ENCODE results near the gene LCP1. TPM values are rescaled to one million over a fixed set of nuclear protein-coding genes. Genes with fewer than 3 reads are reported as not detected.
A peak's percentile ranks its signal among the peaks of the same experiment; 100 is the strongest.

LCP1 gene
- total and polyA plus RNA-seq, 5 donors from 2014 or later, result 516 to 1,155 (median 1,019) TPM

GRCh38 chr13:46211116-46211482, 29.1 kb upstream of the LCP1 start:
- peak; percentile 33 to 40 for ATAC-seq (ENCODE audit: low read depth in 2 of 2)
- Mint-ChIP-seq H3K27me3 (no peaks in the 10 kb centered on the region), H3K36me3 (no peaks in the 10 kb centered on the region), H3K9me3 (peaks cover 0 to 2% (median 0%) of the 10 kb centered on the region in 7 donors), H3K4me3 (peak overlapping the region; percentile 84 to 92 (median 88)), H3K27ac (peak overlapping the region; percentile 34 to 92 (median 86)), H3K4me1 (peaks cover 0 to 19% (median 2%) of the 10 kb centered on the region in 4 donors)
- Histone ChIP-seq H3K4me1 (ENCODE audit: control insufficient read depth, insufficient read depth, low read length, poor library complexity, severe bottlenecking) (peaks cover 9% of the 10 kb centered on the region), H3K4me3 (ENCODE audit: low read depth, low read length) (peak overlapping the region; percentile 88), H3K9me3 (ENCODE audit: control insufficient read depth in 2 of 2, low read length in 2 of 2) (no peaks in the 10 kb centered on the region), H3K27ac (ENCODE audit: insufficient read depth, low read length, poor library complexity, severe bottlenecking) (peak overlapping the region; percentile 70), H3K36me3 (ENCODE audit: control insufficient read depth, insufficient read depth, low read length) (no peaks in the 10 kb centered on the region), H3K27me3 (ENCODE audit: control insufficient read depth, insufficient read depth, low read length) (no peaks in the 10 kb centered on the region)
- DNase-seq, result peak in 2 of 3 donors; percentile 56

DNA sequence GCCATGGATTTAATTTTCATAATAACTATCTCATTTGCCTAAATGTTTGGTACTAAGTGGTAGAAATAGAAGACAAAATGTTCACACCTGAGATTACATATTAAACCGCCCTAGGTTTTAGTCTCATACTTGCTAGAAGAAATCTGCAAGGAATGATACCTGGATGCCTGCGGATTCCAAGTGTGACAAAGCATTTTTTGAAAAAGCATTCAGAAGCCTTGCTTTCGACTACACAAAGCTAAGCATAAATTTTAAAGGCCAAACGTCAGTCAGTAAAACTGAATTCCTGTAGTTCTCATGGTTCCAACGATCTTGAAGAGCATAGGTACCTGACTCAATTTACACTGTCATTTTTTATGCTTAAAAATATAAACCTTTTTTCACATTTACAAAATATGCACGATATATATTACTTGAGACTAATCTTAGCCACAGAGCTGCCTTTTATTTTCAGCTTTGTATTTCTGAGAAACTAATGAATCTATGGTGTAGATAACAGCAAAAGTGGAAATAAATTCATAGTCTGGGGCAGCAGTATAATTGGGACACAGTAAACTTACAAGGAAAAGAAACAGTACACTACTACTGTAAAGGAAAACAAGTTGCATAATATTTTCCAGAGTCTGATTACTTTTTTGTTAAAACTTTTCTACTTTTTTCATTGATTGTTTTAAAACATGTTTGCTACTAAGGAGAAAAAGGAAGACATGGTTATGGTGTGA, 28.5 kb upstream of the LCP1 start:
- no peaks in the 10 kb centered on the region for H3K9me3 ChIP-seq (ENCODE audit: control insufficient read depth in 2 of 2, low read length in 2 of 2)
- H3K27me3 ChIP-seq (ENCODE audit: control insufficient read depth, insufficient read depth, low read length), result no peaks in the 10 kb centered on the region
- no peaks in the 10 kb centered on the region for H3K36me3 ChIP-seq (ENCODE audit: control insufficient read depth, insufficient read depth, low read length)
- Mint-ChIP-seq H3K4me1 (peaks cover 3 to 22% (median 4%) of the 10 kb centered on the region in 4 donors), H3K9me3 (no peaks in the 10 kb centered on the region), H3K4me3 (peak overlapping the region; percentile 84 to 92 (median 88)), H3K27me3 (no peaks in the 10 kb centered on the region), H3K27ac (peak overlapping the region in 2 of 3 donors; percentile 86 to 92), H3K36me3 (no peaks in the 10 kb centered on the region)
- peaks cover 9% of the 10 kb centered on the region for H3K4me1 ChIP-seq (ENCODE audit: control insufficient read depth, insufficient read depth, low read length, poor library complexity, severe bottlenecking)
- peak overlapping the region; percentile 88 for H3K4me3 ChIP-seq (ENCODE audit: low read depth, low read length)
- ATAC-seq (ENCODE audit: low read depth in 2 of 2) (no peak), DNase-seq (no peak)
- H3K27ac ChIP-seq (ENCODE audit: insufficient read depth, low read length, poor library complexity, severe bottlenecking), result peak overlapping the region; percentile 70

DNA sequence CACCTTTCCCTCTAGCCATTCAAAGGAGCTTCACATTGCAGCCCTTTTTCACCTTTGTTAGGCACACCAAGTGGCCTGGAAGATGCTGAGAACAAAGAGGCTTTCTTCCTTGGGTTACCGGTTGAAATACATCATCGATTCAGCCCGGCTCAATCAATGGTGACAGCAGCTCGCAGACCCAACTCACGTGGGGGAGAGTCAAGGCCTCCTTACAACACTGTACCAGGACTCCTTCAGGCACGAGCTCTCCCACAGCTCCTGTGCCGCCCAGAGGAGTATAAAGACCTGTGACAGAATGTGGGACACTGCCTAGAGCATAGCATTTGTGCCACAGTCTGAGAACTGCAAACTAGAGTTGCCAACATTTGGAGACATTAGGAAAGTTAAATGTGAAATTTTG, 25.9 kb upstream of the LCP1 start:
- Histone ChIP-seq H3K27me3 (ENCODE audit: control insufficient read depth, insufficient read depth, low read length) (no peaks in the 10 kb centered on the region), H3K4me1 (ENCODE audit: control insufficient read depth, insufficient read depth, low read length, poor library complexity, severe bottlenecking) (peaks cover 9% of the 10 kb centered on the region), H3K27ac (ENCODE audit: insufficient read depth, low read length, poor library complexity, severe bottlenecking) (no peak overlapping the region), H3K9me3 (ENCODE audit: control insufficient read depth in 2 of 2, low read length in 2 of 2) (no peaks in the 10 kb centered on the region), H3K36me3 (ENCODE audit: control insufficient read depth, insufficient read depth, low read length) (no peaks in the 10 kb centered on the region), H3K4me3 (ENCODE audit: low read depth, low read length) (no peak overlapping the region)
- H3K36me3 Mint-ChIP-seq, result no peaks in the 10 kb centered on the region
- ATAC-seq (ENCODE audit: low read depth in 2 of 2) (no peak), DNase-seq (no peak)
- no peak overlapping the region for H3K4me3 Mint-ChIP-seq
- H3K9me3 Mint-ChIP-seq, result no peaks in the 10 kb centered on the region
- no peak overlapping the region for H3K27ac Mint-ChIP-seq
- no peaks in the 10 kb centered on the region for H3K27me3 Mint-ChIP-seq
- H3K4me1 Mint-ChIP-seq, result peaks cover 4 to 31% (median 12%) of the 10 kb centered on the region in 4 donors

DNA sequence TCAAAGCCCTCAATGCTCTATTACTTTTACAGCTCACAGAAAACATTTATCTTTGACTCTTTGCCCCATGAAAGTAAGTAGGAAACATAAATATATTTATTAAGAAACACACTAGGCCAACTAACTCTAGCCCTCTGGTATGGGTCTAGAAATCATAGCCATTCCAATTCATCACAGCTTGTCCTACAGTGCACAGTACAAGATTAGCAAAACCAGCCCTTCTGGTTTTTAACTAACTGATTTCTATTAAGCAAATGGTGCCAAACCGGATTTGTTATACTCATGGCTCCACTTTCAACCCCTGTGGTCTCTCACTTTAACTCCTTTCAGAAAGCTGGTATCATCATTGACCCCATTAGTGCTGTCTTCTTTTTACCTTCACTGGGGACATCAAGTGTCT, 24.2 kb upstream of the LCP1 start:
- ATAC-seq (ENCODE audit: low read depth in 2 of 2), result no peak
- peak overlapping the region in 1 of 3 donors; percentile 76 for H3K27ac Mint-ChIP-seq

GRCh38 chr13:46202966-46203365, 21.0 kb upstream of the LCP1 start:
- Histone ChIP-seq H3K27me3 (ENCODE audit: control insufficient read depth, insufficient read depth, low read length) (no peaks in the 10 kb centered on the region), H3K4me1 (ENCODE audit: control insufficient read depth, insufficient read depth, low read length, poor library complexity, severe bottlenecking) (peaks cover 22% of the 10 kb centered on the region), H3K36me3 (ENCODE audit: control insufficient read depth, insufficient read depth, low read length) (no peaks in the 10 kb centered on the region), H3K9me3 (ENCODE audit: control insufficient read depth in 2 of 2, low read length in 2 of 2) (no peaks in the 10 kb centered on the region), H3K4me3 (ENCODE audit: low read depth, low read length) (no peak overlapping the region), H3K27ac (ENCODE audit: insufficient read depth, low read length, poor library complexity, severe bottlenecking) (no peak overlapping the region)
- ATAC-seq (ENCODE audit: low read depth in 2 of 2) (no peak), DNase-seq (no peak)
- H3K4me3 Mint-ChIP-seq, result no peak overlapping the region
- H3K9me3 Mint-ChIP-seq, result peaks cover 0 to 2% (median 0%) of the 10 kb centered on the region in 7 donors
- no peaks in the 10 kb centered on the region for H3K36me3 Mint-ChIP-seq
- H3K27ac Mint-ChIP-seq, result peak overlapping the region in 1 of 3 donors; percentile 7
- H3K4me1 Mint-ChIP-seq, result peaks cover 17 to 45% (median 34%) of the 10 kb centered on the region in 4 donors
- H3K27me3 Mint-ChIP-seq, result no peaks in the 10 kb centered on the region

More for the DNA sequence above, 24.2 kb upstream of the LCP1 start:
- H3K27me3 ChIP-seq (ENCODE audit: control insufficient read depth, insufficient read depth, low read length), result no peaks in the 10 kb centered on the region
- H3K4me3 Mint-ChIP-seq, result no peak overlapping the region
- no peaks in the 10 kb centered on the region for H3K9me3 Mint-ChIP-seq
- H3K36me3 Mint-ChIP-seq, result no peaks in the 10 kb centered on the region
- no peaks in the 10 kb centered on the region for H3K9me3 ChIP-seq (ENCODE audit: control insufficient read depth in 2 of 2, low read length in 2 of 2)
- H3K36me3 ChIP-seq (ENCODE audit: control insufficient read depth, insufficient read depth, low read length), result no peaks in the 10 kb centered on the region
- H3K27ac ChIP-seq (ENCODE audit: insufficient read depth, low read length, poor library complexity, severe bottlenecking), result no peak overlapping the region
- H3K4me1 ChIP-seq (ENCODE audit: control insufficient read depth, insufficient read depth, low read length, poor library complexity, severe bottlenecking), result peaks cover 19% of the 10 kb centered on the region
- H3K27me3 Mint-ChIP-seq, result no peaks in the 10 kb centered on the region
- H3K4me1 Mint-ChIP-seq, result peaks cover 10 to 36% (median 23%) of the 10 kb centered on the region in 4 donors
- DNase-seq, result no peak
- H3K4me3 ChIP-seq (ENCODE audit: low read depth, low read length), result no peak overlapping the region

- peaks cover 0 to 2% (median 0%) of the 10 kb centered on the region in 7 donors for H3K9me3 Mint-ChIP-seq
- peak overlapping the region; percentile 4 to 70 (median 52) for H3K4me3 Mint-ChIP-seq
- Histone ChIP-seq H3K27ac (ENCODE audit: insufficient read depth, low read length, poor library complexity, severe bottlenecking) (peak overlapping the region; percentile 38), H3K4me3 (ENCODE audit: low read depth, low read length) (peak overlapping the region; percentile 28), H3K36me3 (ENCODE audit: control insufficient read depth, insufficient read depth, low read length) (no peaks in the 10 kb centered on the region), H3K27me3 (ENCODE audit: control insufficient read depth, insufficient read depth, low read length) (no peaks in the 10 kb centered on the region), H3K9me3 (ENCODE audit: control insufficient read depth in 2 of 2, low read length in 2 of 2) (no peaks in the 10 kb centered on the region), H3K4me1 (ENCODE audit: control insufficient read depth, insufficient read depth, low read length, poor library complexity, severe bottlenecking) (peaks cover 22% of the 10 kb centered on the region)
- ATAC-seq (ENCODE audit: low read depth in 2 of 2) (peak; percentile 70 to 80), DNase-seq (peak in 1 of 3 donors; percentile 81)
- no peaks in the 10 kb centered on the region for H3K27me3 Mint-ChIP-seq
- H3K36me3 Mint-ChIP-seq, result no peaks in the 10 kb centered on the region
- H3K4me1 Mint-ChIP-seq, result peaks cover 17 to 45% (median 34%) of the 10 kb centered on the region in 4 donors
- peak overlapping the region; percentile 19 to 75 (median 26) for H3K27ac Mint-ChIP-seq
Measured at GRCh38 chr13:46202188-46202795, 20.3 kb upstream of the LCP1 start.

- no peaks in the 10 kb centered on the region for H3K36me3 ChIP-seq (ENCODE audit: control insufficient read depth, insufficient read depth, low read length)
- H3K4me3 ChIP-seq (ENCODE audit: low read depth, low read length), result no peak overlapping the region
- Mint-ChIP-seq H3K27me3 (no peaks in the 10 kb centered on the region), H3K4me3 (no peak overlapping the region), H3K36me3 (no peaks in the 10 kb centered on the region), H3K9me3 (peaks cover 0 to 2% (median 0%) of the 10 kb centered on the region in 7 donors), H3K4me1 (peaks cover 17 to 39% (median 27%) of the 10 kb centered on the region in 4 donors), H3K27ac (no peak overlapping the region)
- DNase-seq (no peak), ATAC-seq (ENCODE audit: low read depth in 2 of 2) (no peak)
- no peak overlapping the region for H3K27ac ChIP-seq (ENCODE audit: insufficient read depth, low read length, poor library complexity, severe bottlenecking)
- H3K27me3 ChIP-seq (ENCODE audit: control insufficient read depth, insufficient read depth, low read length), result no peaks in the 10 kb centered on the region
- peaks cover 22% of the 10 kb centered on the region for H3K4me1 ChIP-seq (ENCODE audit: control insufficient read depth, insufficient read depth, low read length, poor library complexity, severe bottlenecking)
- no peaks in the 10 kb centered on the region for H3K9me3 ChIP-seq (ENCODE audit: control insufficient read depth in 2 of 2, low read length in 2 of 2)
Measured at GRCh38 chr13:46198696-46199193, 16.8 kb upstream of the LCP1 start.

Measured in CD4-positive, CD25-positive, alpha-beta regulatory T cell (primary cell).